HS-5 (cell line): ENCODE results near the gene ST8SIA1.
A peak's percentile ranks its signal among the peaks of the same experiment; 100 is the strongest.
"Not testable (repeated sequence)": the region's sequence is repeated elsewhere in the genome, so short reads cannot be mapped to it uniquely, and the experiment has no call there.

Experiments
- DNase-seq: peaks from one replicate; pipeline ENCODE4 v3.0.0-alpha.2; 2012; ENCODE audit warnings: low read depth

ST8SIA1 gene

GRCh38 chr12:22334410-22335100 is at the start of gene ST8SIA1:
Gene ST8SIA1, minus strand, starts transcription at chr12:22334707. Its CDS starts 475 bp downstream, at chr12:22334232.
- no peak for DNase-seq

DNA sequence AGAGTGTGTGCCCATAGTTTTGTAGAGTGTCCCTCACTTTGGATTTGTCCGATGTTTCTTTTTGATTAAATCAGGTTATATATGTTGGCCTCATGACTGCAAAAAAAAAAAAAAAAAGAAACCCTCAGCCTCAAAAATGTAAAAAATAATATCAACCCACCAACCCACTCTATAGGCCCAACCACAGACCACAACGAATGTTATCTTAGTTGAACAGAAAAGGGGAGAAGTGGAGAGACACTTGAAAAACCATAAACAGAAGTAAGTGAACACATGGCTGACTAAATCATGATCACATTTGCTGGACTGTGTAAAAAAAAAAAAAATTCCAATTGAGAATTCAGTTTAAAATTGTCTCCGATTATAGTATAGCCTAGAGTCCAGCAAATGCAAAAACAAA is 45.5 kb upstream of the ST8SIA1 start:
- no peak for DNase-seq

DNA sequence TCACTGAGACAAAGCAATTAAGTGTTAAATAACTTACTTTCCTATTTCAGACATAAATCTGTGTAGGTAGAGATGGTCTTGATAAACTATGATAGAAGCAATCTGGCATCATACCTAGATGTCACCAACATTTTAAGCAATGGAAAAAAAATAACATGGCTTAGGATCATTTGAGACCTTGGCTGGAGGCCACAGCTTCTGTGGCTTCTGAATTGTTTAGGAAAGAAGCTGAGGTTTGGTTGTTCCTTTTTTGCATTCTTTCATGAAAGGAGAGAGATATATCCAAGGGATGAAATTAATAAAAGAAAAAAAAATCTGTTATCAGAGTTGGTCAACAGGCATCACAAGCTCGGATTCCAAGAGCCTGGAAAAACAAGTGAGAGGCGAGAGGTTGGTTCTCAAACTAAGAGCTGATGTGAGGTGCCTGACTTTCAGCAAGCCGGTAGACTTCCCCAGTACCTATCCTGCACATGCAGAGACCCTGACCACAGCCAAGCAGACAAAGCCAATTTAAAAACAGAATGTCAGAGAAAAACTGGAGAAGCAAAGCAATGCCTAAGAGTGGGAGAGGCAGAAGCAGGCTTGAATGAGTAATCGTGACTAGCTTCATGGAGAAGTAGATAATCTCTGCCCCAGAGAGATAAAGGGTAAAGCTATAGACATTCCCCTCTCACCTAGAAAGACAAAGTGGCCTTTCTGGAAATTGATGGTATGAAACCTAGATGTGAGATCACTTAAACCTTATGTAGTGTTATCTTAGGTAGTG is 43.4 kb upstream of the ST8SIA1 start:
- DNase-seq = no peak

DNA sequence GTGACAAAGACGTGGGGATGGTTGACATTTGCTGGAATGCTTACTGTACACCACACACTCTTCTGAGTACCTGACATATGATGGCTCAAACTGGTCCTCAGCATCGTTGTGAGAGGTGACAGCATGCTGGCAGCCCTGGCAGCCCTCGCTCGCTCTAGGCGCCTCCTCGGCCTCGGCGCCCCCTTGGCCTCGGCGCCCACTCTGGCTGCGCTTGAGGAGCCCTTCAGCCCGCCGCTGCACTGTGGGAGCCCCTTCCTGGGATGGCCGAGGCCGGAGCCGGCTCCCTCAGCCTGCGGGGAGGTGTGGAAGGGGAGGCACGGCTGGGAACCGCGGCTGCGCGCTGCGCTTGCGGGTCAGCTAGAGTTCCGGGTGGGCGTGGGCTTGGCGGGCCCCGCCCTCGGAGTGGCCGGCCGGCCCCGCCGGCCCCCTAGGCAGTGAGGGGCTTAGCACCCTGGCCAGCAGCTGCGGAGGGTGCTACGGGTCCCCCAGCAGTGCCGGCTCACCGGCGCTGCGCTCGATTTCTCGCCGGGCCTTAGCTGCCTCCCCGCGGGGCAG is 42.2 kb upstream of the ST8SIA1 start:
- not testable (repeated sequence) for DNase-seq

DNA sequence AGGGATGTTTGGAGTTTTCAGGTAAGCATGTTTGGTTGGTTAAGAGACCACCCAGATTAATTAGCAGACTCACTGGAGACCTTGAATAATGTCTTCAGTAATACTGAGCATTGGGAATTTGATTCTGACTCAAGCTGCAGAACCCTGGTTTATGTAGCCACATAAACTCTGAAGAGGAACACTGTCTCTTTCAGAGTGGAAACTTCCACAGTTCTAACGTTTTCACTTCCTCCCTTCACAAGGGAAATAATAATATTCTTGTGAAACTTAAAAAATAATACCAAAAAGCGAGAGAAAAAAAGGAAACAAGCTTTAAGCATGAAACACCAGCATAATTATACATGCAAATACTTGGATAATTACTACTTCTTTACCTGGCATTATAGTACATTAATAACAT is 40.0 kb upstream of the ST8SIA1 start:
- DNase-seq = no peak

DNA sequence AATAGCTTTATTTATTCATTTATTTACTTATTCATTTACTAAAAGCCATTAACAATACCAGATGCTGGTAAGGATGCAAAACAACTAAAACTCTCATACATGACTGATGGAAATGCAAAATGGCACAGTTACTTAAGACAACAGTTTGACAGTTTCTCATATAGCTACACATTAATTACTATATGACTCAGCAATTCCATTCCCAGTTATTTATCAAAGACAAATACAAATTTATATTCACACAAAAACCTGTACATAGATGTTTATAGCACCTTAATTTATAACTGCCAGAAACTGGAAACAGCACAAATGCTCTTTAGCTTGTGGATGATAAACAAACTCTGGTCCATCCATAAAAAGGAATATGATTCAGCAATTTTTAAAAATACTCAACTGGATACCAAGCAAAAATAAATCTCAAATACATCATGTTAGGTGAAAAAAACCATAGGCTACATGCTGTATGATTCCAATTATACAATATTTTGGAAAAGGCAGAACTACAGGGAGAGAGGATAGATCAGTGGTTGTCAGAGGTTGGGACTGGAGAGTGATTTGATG is 37.9 kb upstream of the ST8SIA1 start:
- no peak for DNase-seq

DNA sequence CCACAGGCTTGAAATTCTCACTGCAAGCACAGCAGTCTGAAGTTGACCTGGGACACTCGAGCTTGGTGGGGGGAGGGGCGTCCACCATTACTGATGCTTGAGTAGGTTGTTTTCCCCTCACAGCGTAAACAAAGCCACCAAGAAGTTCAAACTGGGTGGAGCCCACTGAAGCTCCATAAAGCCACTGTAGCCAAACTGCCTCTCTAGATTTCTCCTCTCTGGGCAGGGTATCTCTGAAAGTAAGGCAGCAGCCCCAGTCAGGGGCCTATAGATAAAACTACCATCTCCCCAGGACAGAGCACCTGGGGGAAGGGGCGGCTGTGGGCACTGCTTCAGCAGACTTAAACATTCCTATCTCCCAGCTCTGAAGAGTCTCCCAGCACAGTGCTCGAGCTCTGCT is 31.7 kb upstream of the ST8SIA1 start:
- DNase-seq = no peak

DNA sequence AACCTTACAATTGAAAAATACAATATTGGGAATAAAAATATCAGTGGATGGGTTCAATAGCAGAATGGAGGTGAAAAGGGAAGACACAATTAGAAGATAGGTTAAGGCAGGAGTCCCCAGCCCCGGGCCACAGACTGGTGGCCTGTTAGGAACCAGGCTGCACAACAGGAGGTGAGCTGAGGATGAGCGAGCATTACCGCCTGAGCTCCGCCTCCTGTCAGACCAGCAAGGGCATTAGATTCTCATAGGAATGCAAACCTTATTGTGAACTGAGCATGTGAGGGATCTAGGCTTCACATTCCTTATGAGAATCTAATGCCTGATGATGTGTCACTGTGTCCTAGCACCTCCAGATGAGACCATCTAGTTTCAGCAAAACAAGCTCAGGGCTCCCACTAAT is 27.3 kb upstream of the ST8SIA1 start:
- no peak for DNase-seq

DNA sequence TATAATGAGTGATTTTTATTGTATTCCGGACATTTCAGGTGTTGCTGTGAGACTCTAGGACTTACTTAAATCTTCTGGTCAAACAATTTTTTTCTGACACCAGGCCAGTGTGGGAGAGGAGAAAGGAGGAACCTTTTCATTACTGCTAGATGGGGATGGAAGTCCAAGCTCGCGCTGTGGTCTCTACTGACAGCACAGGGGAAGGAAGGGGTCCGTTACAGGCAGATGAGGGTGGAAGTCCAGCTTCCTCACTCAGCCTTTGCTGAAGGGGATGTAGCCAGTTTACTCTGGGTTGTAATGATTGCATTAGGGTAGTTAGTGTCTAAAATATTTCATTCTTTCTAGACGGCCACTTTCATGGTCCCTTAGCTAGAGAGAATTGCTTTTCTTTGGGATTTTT is 26.3 kb upstream of the ST8SIA1 start:
- no peak for DNase-seq

DNA sequence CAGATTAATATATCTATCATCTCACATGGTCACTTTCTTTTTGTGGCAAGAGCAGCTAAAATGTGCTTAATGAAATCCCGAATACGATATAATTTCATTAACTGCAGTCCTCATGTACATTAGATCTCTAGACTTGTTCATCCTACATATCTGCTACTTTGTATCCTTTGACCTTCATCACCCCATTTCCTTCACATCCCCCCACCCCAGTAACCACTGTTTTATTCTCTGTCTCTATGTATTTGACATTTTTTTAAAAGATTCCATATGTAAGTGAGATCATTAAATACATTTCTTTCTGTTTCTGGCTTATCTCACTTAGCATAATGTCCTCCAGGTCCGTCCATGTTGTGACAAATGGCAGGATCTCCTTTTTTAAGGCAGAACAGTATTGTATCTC is 23.0 kb upstream of the ST8SIA1 start:
- no peak for DNase-seq

GRCh38 chr12:22356231-22356630 is 21.7 kb upstream of the ST8SIA1 start:
- DNase-seq = no peak

DNA sequence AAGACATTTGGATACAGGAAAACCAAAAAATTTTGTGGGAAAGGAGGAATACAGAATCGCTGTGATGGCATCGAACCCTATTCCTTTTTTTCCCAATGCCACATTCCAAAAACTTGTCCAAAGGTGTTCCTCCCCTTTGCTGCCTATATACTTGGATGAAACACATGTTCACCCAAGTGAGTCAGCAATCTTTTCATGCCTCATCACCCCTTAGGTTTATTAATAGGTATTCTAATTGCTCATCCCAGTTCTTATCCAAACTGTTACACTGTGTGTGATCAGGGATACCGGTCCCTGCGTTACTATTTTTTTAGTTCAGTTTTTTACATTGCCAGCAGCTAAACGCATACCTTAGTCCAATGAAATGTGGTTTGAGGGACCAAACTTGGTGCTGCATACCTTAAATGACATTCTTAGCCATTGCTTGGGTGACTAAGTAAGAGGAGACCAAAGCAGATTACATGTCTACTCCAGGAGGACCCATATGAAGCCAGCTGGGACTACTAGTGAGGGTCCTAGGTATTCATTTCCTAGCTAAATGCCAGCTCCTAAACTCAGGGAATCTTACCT is 20.6 kb upstream of the ST8SIA1 start:
- no peak for DNase-seq

GRCh38 chr12:22353615-22354325 is 19.3 kb upstream of the ST8SIA1 start:
- no peak for DNase-seq

DNA sequence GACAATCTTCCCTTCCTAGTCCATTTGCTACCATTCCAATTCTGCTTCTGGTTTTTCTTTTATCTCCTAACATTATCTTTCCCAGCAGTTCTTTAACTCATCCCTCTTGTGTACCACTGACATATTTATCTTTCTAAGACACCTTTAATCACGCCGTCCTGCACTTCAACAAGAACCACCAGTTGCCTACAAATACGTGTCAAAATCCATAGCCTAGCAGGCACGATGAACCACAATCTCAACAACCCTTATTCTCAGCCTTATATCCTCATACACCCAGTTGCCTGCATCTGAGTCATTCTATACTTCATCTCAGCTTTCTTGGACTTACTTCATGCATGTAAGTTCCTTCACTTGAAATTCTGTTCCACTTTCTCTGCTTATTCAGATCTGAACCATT is 16.4 kb upstream of the ST8SIA1 start:
- DNase-seq = no peak

DNA sequence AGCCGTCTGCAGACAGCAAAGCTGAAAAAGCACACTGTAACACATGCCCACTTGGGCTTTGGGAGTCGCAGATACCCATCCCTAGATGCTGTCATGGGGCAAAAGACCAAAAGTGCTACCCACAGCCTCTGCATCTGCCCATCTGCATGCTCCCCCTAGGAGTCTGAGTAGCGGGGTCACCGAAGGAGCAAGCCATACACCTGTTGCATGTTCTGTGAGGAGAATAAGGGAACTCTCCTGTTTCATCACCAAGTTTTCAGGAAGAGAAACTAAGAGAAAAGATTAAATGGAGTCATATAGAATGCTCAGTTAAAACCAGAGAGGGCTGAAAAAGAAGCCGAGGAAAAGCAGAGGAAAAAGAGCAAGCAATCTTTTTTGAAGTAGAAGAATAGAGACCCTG is 13.7 kb upstream of the ST8SIA1 start:
- no peak for DNase-seq

- DNase-seq = no peak
These were observed 5.6 kb upstream of the ST8SIA1 start for GRCh38 chr12:22340143-22340542.

GRCh38 chr12:22339691-22340090 is 5.2 kb upstream of the ST8SIA1 start:
- DNase-seq = no peak

GRCh38 chr12:22335794-22336166 is 1.3 kb upstream of the ST8SIA1 start:
- DNase-seq = no peak

DNA sequence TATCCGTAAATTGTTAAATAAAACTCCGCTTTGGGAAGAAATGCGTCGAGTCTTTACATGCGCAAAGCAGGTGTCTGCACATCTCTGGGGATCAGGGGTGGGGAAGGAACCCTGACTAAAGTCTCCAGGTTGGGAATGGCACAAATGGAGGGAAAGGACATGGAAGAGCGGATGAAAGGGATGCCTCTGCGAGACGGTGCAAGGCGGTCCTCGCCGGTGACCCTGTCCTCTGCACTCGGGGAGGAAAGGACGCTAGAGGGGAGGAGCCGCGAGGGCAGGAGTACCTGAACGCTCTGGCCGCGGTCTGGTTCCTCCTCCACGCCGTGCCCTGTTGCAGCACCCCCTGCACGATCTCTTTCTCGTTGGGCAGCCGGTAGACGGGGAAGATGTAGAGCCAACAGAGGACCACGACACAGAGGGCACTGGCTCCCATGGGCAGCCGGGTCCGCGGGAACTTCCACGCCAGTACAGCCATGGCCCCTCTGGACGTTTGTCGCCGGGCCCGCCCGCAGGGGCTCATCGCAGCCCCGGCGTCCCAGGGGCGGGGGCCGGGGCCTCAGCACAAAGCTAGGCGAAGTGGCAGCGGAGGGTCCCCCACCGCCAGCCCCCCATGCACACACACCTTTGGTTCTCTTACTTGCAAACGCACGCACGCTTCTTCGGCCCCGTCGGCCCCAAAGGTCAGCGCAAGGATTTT is 646 bp downstream of the ST8SIA1 start:
- no peak for DNase-seq

- peak; percentile 46 for DNase-seq
These were observed 1.3 kb downstream of the ST8SIA1 start for GRCh38 chr12:22333186-22333712.

GRCh38 chr12:22332202-22332601 is 2.3 kb downstream of the ST8SIA1 start:
- DNase-seq = no peak
